ENCODE measurements around the gene CFAP299. TPM values are rescaled to one million over a fixed set of nuclear protein-coding genes. Genes with fewer than 3 reads are reported as not detected.

Gene CFAP299
- polyA plus RNA-seq, 1 experiment, result 3.3 TPM

DNA sequence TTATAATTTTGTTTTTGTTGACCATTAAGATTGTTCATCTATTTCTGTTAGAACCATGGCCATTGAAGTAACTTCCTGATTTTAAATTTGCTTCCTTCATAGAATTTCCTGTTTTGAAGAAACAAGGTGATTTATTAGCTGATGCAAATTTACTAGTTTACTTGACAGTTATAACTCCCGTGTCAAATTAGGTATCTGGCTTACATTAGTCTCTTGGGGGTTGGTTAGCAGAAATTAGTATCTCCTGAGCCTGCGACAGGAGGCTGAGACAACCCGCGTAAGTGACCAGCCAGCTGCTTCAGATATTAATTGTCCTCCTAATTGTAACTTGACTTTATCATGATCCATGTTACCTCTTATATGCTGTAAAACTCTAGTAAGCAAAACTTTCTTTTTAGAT, 154.3 kb downstream of the CFAP299 start:
- CTCF ChIA-PET, result interaction anchor here (0.7 kb wide), 1 partner anchor 17 kb away, joined by 3 read pairs; no protein-coding TSS in a partner anchor
- Histone ChIP-seq H3K36me3 (ENCODE audit: control insufficient read depth, insufficient read depth, low read length) (no peaks in the 10 kb centered on the region), H3K4me3 (ENCODE audit: low read depth, low read length) (no peak overlapping the region), H3K27me3 (ENCODE audit: control insufficient read depth, insufficient read depth, low read length) (no peaks in the 10 kb centered on the region)
- TF ChIP-seq, protein P1, sequence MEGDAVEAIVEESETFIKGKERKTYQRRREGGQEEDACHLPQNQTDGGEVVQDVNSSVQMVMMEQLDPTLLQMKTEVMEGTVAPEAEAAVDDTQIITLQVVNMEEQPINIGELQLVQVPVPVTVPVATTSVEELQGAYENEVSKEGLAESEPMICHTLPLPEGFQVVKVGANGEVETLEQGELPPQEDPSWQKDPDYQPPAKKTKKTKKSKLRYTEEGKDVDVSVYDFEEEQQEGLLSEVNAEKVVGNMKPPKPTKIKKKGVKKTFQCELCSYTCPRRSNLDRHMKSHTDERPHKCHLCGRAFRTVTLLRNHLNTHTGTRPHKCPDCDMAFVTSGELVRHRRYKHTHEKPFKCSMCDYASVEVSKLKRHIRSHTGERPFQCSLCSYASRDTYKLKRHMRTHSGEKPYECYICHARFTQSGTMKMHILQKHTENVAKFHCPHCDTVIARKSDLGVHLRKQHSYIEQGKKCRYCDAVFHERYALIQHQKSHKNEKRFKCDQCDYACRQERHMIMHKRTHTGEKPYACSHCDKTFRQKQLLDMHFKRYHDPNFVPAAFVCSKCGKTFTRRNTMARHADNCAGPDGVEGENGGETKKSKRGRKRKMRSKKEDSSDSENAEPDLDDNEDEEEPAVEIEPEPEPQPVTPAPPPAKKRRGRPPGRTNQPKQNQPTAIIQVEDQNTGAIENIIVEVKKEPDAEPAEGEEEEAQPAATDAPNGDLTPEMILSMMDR (IDR thresholded peaks at IDR 0.05; ENCODE audit: insufficient read depth, low read depth, low read length), result no peak
- DNase-seq (ENCODE audit: low read depth), result no peak
- POLR2A ChIA-PET, result no interaction called here

- TF ChIP-seq, protein P1 (IDR thresholded peaks at IDR 0.05; ENCODE audit: insufficient read depth, low read depth, low read length), result no peak
- Histone ChIP-seq H3K4me3 (ENCODE audit: low read depth, low read length) (no peak overlapping the region), H3K36me3 (ENCODE audit: control insufficient read depth, insufficient read depth, low read length) (no peaks in the 10 kb centered on the region), H3K27me3 (ENCODE audit: control insufficient read depth, insufficient read depth, low read length) (no peaks in the 10 kb centered on the region)
- ChIA-PET POLR2A (no interaction called here), CTCF (no interaction called here)
- no peak for DNase-seq (ENCODE audit: low read depth)
Observed at GRCh38 chr4:80492761-80493160, 157.2 kb downstream of the CFAP299 start.

DNA sequence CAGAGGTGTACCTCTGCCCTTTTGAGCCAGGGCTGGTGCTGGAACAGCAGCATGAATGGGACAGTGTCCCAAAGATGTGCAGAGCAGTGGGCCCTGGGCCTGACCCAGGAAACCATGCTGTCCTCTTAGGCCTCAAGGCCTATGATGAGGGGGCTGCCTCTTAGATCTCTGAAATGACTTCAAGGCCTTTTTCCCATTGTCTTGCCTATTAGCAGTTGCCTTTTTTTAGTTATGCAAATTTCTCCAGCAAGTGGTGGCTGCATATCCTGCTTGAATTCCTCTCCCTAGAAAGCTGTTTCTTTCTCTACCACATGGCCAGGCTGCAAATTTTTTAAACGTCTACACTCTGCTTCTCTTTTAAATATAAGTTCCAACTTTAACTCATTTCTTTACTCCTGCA, 160.3 kb downstream of the CFAP299 start:
- ChIA-PET POLR2A (no interaction called here), CTCF (no interaction called here)
- Histone ChIP-seq H3K4me3 (ENCODE audit: low read depth, low read length) (no peak overlapping the region), H3K36me3 (ENCODE audit: control insufficient read depth, insufficient read depth, low read length) (no peaks in the 10 kb centered on the region), H3K27me3 (ENCODE audit: control insufficient read depth, insufficient read depth, low read length) (no peaks in the 10 kb centered on the region)
- no peak for DNase-seq (ENCODE audit: low read depth)
- TF ChIP-seq, protein P1 (IDR thresholded peaks at IDR 0.05; ENCODE audit: insufficient read depth, low read depth, low read length), result no peak

- Histone ChIP-seq H3K27me3 (ENCODE audit: control insufficient read depth, insufficient read depth, low read length) (no peaks in the 10 kb centered on the region), H3K36me3 (ENCODE audit: control insufficient read depth, insufficient read depth, low read length) (no peaks in the 10 kb centered on the region), H3K4me3 (ENCODE audit: low read depth, low read length) (no peak overlapping the region)
- CTCF ChIA-PET, result no interaction called here
- POLR2A ChIA-PET, result no interaction called here
- TF ChIP-seq, protein P1 (IDR thresholded peaks at IDR 0.05; ENCODE audit: insufficient read depth, low read depth, low read length), result no peak
- DNase-seq (ENCODE audit: low read depth), result no peak
Observed at GRCh38 chr4:80498725-80499124, 163.2 kb downstream of the CFAP299 start.

DNA sequence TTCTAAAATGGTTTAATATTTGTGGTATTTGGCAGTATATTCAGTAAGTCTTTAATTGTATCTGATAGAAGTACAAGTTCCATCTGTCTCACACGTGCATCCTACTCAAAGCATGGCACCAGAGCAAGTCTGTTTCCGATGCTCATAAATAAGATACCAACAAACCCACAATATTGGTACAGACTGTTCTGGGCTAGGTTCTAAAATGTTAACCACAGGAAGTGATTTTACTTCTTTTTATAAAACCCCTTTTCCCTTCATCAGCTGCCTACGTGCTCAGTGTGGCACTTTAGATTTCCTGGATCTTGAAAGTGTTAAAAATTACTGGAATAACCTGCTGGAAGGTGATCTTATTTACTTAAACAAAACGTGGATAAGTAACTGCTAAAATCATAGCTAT, 165.1 kb downstream of the CFAP299 start:
- Histone ChIP-seq H3K27me3 (ENCODE audit: control insufficient read depth, insufficient read depth, low read length) (no peaks in the 10 kb centered on the region), H3K4me3 (ENCODE audit: low read depth, low read length) (no peak overlapping the region), H3K36me3 (ENCODE audit: control insufficient read depth, insufficient read depth, low read length) (no peaks in the 10 kb centered on the region)
- peak; percentile 14 for DNase-seq (ENCODE audit: low read depth)
- TF ChIP-seq, protein P1 (IDR thresholded peaks at IDR 0.05; ENCODE audit: insufficient read depth, low read depth, low read length), result no peak
- ChIA-PET POLR2A (no interaction called here), CTCF (interaction anchor here (0.8 kb wide), 1 partner anchor 135 kb away, joined by 3 read pairs; no protein-coding TSS in a partner anchor)

Measured in BJ (cell line).